Esophagus muscularis mucosa (tissue), 4 donors: Measurements from ENCODE around the gene DNASE1L2.

ENCODE experiments used
- EP300 ChIP-seq: sonication (generic); formaldehyde crosslinking; IDR thresholded peaks from one replicate; pipeline ENCODE4 v1.6.1; 2017; ENCODE audit warnings: antibody characterized with exemption
- POLR2A ChIP-seq: fragments of 450-650 bp; IDR thresholded peaks from one replicate; pipeline ENCODE4 v1.6.1; 2017; ENCODE audit warnings: antibody characterized with exemption, moderate library complexity, mild to moderate bottlenecking, low read depth
- POLR2AphosphoS5 ChIP-seq, 2 donors: sonication (generic); formaldehyde crosslinking; IDR thresholded peaks; one replicate each; pipeline ENCODE4 v1.6.1; 2017; ENCODE audit warnings: antibody characterized with exemption in 2 of 2
- TF ChIP-seq, protein P1 (sequence below), 3 experiments: fragments of 200-600 bp in 2 of 3; fragments of 450-650 bp in 1 of 3; sonication (generic) in 2 of 3; IDR thresholded peaks; one replicate each; pipeline ENCODE4 v1.5.1; 2017 to 2019; ENCODE audit warnings: antibody characterized with exemption in 3 of 3, mild to moderate bottlenecking in 2 of 3, moderate library complexity in 1 of 3

DNA sequence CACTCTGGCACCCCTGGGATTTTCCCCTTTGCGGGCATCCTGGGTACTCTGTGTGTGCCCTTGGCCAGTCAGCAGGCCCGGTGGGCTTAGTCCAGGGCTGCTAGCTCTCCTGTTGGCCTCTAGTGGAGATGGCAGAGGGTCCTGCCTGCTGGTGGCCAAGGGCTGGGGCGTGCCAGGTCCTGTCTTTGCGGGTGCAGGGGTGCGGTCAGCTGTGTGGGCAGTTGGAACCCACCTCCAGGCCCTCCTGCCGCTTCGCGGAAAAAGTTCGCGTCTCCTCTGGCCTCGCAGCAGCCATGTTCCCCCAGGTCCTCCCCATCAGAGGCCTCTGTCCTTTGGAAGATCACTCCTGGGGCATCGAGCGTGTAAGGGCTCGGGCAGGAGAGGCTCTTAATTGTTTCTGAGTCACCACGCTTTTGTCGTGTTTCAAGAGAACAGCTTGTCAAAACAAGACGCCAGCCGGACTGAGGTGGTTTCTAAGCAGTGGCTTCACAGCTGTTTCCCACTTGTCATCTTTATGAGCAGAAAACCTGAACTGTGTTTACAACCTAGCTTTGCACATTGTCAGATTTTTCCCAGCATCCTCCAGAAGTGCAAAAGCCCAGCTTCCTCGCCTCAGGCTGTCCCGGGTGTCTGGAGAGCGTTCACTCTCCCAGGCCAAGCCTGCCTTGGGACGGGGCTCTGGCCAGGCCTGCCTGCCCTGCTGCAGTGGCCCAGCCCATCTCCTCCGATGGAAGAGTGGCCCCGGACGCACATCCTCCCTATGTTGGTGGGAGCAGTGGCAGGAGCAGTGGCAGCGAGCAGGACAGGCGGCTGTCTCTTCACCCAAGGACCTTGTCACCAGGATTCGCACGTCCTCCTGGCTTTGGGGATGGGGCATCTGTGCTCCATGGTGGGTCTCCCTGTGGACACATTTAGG is 5.0 kb upstream of the DNASE1L2 start:
- TF ChIP-seq, protein P1, sequence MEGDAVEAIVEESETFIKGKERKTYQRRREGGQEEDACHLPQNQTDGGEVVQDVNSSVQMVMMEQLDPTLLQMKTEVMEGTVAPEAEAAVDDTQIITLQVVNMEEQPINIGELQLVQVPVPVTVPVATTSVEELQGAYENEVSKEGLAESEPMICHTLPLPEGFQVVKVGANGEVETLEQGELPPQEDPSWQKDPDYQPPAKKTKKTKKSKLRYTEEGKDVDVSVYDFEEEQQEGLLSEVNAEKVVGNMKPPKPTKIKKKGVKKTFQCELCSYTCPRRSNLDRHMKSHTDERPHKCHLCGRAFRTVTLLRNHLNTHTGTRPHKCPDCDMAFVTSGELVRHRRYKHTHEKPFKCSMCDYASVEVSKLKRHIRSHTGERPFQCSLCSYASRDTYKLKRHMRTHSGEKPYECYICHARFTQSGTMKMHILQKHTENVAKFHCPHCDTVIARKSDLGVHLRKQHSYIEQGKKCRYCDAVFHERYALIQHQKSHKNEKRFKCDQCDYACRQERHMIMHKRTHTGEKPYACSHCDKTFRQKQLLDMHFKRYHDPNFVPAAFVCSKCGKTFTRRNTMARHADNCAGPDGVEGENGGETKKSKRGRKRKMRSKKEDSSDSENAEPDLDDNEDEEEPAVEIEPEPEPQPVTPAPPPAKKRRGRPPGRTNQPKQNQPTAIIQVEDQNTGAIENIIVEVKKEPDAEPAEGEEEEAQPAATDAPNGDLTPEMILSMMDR (IDR thresholded peaks at IDR 0.05): no peak
- TF ChIP-seq POLR2AphosphoS5 (IDR thresholded peaks at IDR 0.05) (no peak), POLR2A (no peak), EP300 (no peak)
